SIG-M5 (cell line): ENCODE data around the gene ASPHD1.

Experiments used
- DNase-seq: peaks from one replicate; lab custom pipeline; 2025; lab: John Stamatoyannopoulos, UW

Gene ASPHD1

DNA sequence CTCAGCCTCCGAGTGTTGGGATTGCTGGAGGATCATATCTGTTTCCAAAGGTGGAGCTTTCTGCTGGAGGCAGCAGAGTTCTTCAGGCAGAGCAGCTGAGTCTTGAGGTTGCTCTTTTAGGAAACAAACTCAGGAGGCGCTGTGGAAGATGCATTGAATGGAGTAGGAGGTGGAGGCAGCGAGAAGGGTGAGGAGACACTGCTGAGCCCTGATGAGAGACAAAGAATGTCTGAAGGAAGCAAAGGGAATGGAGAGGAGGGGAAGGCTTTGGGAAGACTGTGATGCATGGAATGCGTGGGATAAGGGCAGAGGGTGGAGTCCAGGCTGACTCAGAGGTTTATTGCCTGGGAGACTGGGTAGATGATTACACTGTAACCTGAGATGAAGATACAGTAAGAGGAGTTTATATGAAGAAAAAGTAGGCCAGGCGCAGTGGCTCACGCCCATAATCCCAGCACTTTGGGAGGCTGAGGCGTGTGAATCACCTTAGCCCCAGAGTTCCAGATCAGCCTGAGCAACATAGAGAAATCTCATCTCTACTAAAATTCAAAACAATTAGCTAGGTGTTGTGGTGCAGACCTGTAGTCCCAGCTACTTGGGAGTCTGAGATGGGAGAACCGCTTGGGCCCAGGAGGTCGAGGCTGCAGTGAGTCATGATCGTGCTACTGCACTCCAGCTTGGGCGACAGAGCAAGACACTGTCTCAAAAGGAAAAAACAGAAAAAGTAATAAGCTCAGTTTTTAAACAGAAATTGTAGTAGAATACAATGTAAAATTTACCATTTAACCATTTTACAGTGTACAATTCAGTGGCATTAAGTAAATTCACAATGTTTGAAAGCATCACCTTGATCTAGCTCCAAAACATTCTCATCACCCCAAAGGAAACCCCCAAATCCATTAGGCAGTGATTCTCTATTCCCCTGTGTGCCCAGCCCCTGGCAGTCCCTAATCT is 43.8 kb downstream of the ASPHD1 start:
- DNase-seq: no peak

GRCh38 chr16:29947897-29948296 is 47.6 kb downstream of the ASPHD1 start:
- no peak for DNase-seq

DNA sequence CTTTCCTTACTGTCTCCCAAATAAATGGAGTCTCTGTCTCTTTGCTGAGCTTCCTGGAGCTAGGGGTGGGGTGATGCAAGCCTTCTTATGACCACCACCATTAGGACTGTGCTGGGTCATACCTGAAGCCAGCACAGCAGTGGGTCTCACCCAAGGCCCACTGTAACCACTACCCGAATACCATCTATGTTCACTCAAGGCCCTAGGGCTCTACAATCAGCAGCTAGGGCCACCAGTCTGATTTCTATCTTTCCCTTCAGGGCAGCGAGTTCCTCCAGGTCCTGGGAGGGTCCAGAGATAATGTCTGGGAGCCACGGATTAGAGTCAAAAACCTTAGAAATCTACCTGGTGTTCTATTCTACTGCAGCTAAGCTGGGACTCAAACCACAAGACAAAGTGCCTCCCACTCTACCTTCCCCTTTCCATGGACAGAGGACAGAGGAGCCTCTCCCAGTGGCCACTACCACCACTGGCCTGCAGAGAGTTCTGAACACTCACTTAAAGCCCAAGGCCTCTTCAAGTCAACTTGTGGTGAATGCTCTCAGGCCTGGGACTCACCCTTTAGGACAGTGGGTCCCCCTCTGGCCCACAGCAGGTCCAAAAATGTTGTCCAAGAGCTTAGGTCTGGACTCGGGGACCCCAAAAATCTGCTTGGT is 50.6 kb downstream of the ASPHD1 start:
- no peak for DNase-seq

DNA sequence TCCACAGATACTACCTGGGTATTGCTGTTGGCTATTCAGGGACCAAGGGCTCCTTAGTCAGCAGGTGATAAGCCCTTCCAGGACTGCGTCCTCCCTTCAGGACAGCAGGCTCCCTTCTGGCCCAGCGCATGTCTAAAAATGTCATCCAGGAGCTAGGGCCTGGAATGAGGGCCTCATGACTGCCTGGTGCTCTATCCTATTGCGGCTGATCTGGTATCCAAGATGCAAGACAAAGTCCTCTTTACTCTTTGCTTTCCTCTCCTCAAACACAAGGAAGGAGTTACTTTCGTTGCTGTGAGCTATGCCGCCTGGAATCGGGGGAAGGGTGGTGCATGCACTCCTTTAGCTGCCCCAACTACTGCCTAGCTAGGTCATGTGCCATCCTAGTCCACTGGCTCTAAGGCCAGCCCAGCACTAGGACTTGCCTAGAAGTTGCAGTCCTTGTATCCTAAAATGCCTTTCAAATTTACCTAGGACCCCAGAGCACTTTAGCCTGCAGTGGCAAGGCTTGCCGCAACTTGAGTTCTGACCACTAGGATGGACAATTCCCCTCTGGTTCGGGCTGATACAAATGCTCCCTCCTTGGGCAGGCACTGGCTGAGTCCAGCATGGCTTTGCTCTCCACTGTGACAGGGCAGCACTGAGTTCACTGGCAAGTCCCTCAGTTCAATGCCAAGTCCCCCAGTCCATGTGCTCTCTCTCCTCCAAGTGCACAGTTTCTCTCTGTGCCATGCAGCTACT is 51.5 kb downstream of the ASPHD1 start:
- no peak for DNase-seq
